ENCODE data around the gene HBE1. TPM values are rescaled to one million over a fixed set of nuclear protein-coding genes. Genes with fewer than 3 reads are reported as not detected.

HBE1 gene
- total RNA-seq, 6 donors from 2014 or later, result 2.5 to 3.0 TPM; not detected in 4

DNA sequence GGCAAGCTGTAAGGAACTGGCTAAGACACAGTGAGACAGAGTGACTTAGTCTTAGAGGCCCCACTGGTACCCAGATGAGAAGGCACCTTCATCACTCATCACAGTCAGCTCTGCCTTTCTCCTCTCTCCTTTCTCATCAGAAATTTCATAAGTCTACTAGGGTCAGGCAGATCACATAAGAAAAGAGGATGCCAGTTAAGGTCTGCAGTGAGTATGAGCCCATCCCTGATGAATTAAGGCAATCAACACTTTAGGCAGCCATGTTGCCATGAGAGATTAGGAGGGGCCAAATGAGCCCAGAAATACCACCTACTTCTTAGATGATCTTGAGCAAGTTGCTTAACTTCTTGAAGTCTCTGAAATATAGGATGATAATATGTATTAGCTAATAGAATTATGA lies 11.9 kb upstream of the HBE1 start:
- TF ChIP-seq POLR2AphosphoS5 (IDR thresholded peaks at IDR 0.05) (no peak), EP300 (IDR thresholded peaks at IDR 0.05) (no peak), POLR2A (IDR thresholded peaks at IDR 0.05) (no peak)
- TF ChIP-seq, protein P1, sequence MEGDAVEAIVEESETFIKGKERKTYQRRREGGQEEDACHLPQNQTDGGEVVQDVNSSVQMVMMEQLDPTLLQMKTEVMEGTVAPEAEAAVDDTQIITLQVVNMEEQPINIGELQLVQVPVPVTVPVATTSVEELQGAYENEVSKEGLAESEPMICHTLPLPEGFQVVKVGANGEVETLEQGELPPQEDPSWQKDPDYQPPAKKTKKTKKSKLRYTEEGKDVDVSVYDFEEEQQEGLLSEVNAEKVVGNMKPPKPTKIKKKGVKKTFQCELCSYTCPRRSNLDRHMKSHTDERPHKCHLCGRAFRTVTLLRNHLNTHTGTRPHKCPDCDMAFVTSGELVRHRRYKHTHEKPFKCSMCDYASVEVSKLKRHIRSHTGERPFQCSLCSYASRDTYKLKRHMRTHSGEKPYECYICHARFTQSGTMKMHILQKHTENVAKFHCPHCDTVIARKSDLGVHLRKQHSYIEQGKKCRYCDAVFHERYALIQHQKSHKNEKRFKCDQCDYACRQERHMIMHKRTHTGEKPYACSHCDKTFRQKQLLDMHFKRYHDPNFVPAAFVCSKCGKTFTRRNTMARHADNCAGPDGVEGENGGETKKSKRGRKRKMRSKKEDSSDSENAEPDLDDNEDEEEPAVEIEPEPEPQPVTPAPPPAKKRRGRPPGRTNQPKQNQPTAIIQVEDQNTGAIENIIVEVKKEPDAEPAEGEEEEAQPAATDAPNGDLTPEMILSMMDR (IDR thresholded peaks at IDR 0.05), result no peak
- ATAC-seq (ENCODE audit: low FRiP score in 2 of 2), result no peak

DNA sequence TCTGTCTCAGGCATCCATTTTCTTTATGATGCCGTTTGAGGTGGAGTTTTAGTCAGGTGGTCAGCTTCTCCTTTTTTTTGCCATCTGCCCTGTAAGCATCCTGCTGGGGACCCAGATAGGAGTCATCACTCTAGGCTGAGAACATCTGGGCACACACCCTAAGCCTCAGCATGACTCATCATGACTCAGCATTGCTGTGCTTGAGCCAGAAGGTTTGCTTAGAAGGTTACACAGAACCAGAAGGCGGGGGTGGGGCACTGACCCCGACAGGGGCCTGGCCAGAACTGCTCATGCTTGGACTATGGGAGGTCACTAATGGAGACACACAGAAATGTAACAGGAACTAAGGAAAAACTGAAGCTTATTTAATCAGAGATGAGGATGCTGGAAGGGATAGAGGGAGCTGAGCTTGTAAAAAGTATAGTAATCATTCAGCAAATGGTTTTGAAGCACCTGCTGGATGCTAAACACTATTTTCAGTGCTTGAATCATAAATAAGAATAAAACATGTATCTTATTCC lies 10.9 kb upstream of the HBE1 start:
- WGBS, 2 donors, result 57 to 70% methylated on average over 3 of the region's 3 CpGs
- Histone ChIP-seq H3K27me3 (no peaks in the 10 kb centered on the region), H3K27ac (no peak overlapping the region), H3K4me1 (no peaks in the 10 kb centered on the region), H3K4me3 (no peak overlapping the region), H3K9me3 (no peaks in the 10 kb centered on the region), H3K36me3 (no peaks in the 10 kb centered on the region)
- DNase-seq, result peak; percentile 39 to 43
- peak; percentile 57 to 90 for ATAC-seq (ENCODE audit: low FRiP score in 2 of 2)
- TF ChIP-seq POLR2A (IDR thresholded peaks at IDR 0.05), result no peak
- TF ChIP-seq EP300 (IDR thresholded peaks at IDR 0.05), result no peak
- no peak for TF ChIP-seq POLR2AphosphoS5 (IDR thresholded peaks at IDR 0.05)

More for the DNA sequence above, 11.9 kb upstream of the HBE1 start:
- Histone ChIP-seq H3K9me3 (no peaks in the 10 kb centered on the region), H3K4me1 (no peaks in the 10 kb centered on the region), H3K4me3 (no peak overlapping the region), H3K36me3 (no peaks in the 10 kb centered on the region), H3K27me3 (no peaks in the 10 kb centered on the region), H3K27ac (no peak overlapping the region)
- DNase-seq, result no peak

DNA sequence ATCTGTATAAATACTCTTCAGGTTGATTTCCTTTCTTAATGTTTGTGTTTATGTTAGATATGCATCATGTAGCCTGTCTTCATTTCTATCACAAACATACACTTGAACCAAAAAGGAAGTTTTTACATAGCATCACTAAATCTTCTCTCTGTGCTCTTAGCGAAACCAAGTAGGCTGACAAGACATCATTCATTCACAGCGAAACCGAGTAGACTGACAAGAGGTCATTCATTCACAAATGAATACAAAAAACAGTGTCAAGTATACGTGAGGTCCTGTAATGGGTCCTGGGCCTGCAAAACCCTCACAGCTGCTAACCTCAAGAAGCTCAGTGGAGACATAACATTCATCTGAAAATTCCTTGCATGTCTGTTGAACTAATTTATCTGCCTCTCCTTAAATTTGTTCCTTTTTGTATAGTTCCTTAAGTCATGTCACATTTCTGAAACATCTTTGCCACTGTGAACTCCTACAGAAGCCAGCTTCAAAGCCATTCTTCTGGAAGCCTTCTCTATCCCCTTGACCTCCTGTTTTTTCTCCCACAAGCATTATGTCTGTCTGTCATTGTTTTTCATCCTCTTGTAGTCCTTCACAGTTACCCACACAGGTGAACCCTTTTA lies 9.8 kb upstream of the HBE1 start:
- TF ChIP-seq, protein P1 (IDR thresholded peaks at IDR 0.05), result no peak
- TF ChIP-seq POLR2A (IDR thresholded peaks at IDR 0.05) (no peak), EP300 (IDR thresholded peaks at IDR 0.05) (no peak), POLR2AphosphoS5 (IDR thresholded peaks at IDR 0.05) (no peak)
- H3K27ac ChIP-seq, result no peak overlapping the region
- H3K4me3 ChIP-seq, result no peak overlapping the region
- H3K4me1 ChIP-seq, result no peaks in the 10 kb centered on the region
- no peak for DNase-seq
- H3K9me3 ChIP-seq, result no peaks in the 10 kb centered on the region
- WGBS, 2 donors, result 76 to 83% methylated on average over 4 of the region's 4 CpGs
- no peaks in the 10 kb centered on the region for H3K27me3 ChIP-seq
- H3K36me3 ChIP-seq, result no peaks in the 10 kb centered on the region
- ATAC-seq (ENCODE audit: low FRiP score in 2 of 2), result no peak

DNA sequence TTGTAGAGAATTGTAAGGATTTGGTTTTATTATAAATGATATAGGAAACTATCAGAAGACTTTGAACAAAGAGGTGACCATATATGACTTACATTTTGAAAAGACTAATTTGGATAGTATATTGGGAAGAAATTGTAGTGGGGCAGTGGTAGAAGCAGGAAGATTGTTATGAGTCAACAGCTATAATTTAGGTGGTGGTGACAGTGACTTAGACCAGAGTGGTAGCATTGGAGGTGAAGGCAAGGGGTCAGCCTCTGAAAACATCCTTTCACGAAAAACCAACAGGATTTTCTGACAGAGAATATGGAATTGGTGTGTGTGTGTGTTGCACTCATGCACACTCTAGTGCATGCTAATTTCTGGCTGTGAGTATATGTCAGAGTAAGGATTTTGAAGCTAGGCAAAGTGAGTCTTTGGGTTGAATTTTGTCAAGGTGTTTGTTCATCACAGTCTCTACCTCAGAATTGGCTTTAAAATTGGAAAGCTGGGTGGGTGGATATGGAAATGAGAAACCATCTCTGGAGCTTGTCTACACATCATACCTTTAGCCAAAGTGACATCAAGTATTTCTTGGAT lies 8.2 kb upstream of the HBE1 start:
- ATAC-seq (ENCODE audit: low FRiP score in 2 of 2) (no peak), DNase-seq (no peak)
- 75 to 79% methylated on average over 1 of the region's 1 CpG for WGBS, 2 donors
- H3K27me3 ChIP-seq, result no peaks in the 10 kb centered on the region
- no peaks in the 10 kb centered on the region for H3K4me1 ChIP-seq
- H3K4me3 ChIP-seq, result no peak overlapping the region
- no peaks in the 10 kb centered on the region for H3K36me3 ChIP-seq
- H3K27ac ChIP-seq, result no peak overlapping the region
- TF ChIP-seq EP300 (IDR thresholded peaks at IDR 0.05) (no peak), POLR2A (IDR thresholded peaks at IDR 0.05) (no peak), POLR2AphosphoS5 (IDR thresholded peaks at IDR 0.05) (no peak)
- TF ChIP-seq, protein P1 (IDR thresholded peaks at IDR 0.05), result no peak
- no peaks in the 10 kb centered on the region for H3K9me3 ChIP-seq

DNA sequence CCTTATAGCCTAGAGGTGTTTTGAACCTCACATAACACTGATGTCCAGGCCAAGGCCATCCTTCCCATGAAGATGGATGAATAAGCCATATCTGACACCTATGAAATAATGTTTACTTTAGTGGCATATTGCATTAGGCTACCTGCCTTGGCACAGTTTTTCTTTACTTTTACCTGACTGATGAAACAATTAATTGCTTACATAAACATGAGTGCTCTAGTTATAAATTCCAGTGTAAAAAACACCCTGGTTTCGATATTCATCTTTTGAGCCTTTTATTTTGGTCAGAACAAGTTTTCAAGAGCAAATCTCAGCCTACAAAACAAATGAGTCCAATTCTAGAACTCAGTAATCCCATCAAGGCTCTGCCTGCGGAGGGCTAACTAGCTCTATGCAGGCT lies 7.0 kb upstream of the HBE1 start:
- Histone ChIP-seq H3K36me3 (no peaks in the 10 kb centered on the region), H3K27me3 (no peaks in the 10 kb centered on the region), H3K27ac (no peak overlapping the region), H3K9me3 (no peaks in the 10 kb centered on the region), H3K4me3 (no peak overlapping the region), H3K4me1 (no peaks in the 10 kb centered on the region)
- DNase-seq (no peak), ATAC-seq (ENCODE audit: low FRiP score in 2 of 2) (no peak)
- no peak for TF ChIP-seq EP300 (IDR thresholded peaks at IDR 0.05)
- TF ChIP-seq, protein P1 (IDR thresholded peaks at IDR 0.05), result no peak
- no peak for TF ChIP-seq POLR2A (IDR thresholded peaks at IDR 0.05)
- no peak for TF ChIP-seq POLR2AphosphoS5 (IDR thresholded peaks at IDR 0.05)
- 77 to 85% methylated on average over 2 of the region's 2 CpGs for WGBS, 2 donors

Measured in upper lobe of left lung (tissue), 6 donors.